SK-MEL-5 (cell line): ENCODE measurements around the gene TBX6. TPM values are rescaled to one million over a fixed set of nuclear protein-coding genes. Genes with fewer than 3 reads are reported as not detected.

Experiments
- DNase-seq: peaks from one replicate; pipeline ENCODE4 v3.0.0-alpha.2; 2016; ENCODE audit warnings: low read depth, low spot score
- in situ Hi-C: cut with HindIII; loops from 2 replicates; pipeline ENCODE4 v1.10.0; 2016; ENCODE audit warnings: low sequenced_read_pairs, high pct_unique_total_duplicates, low pct_unique_long_range_greater_than_20kb
- total RNA-seq: library from RNA; depleted of rRNA; stranded (reverse); fragments of >200 nt; shearing (Covaris generic); gene quantifications from 2 replicates; pipeline ENCODE4 v1.2.3, GENCODE V29; 2014

The TBX6 gene
- total RNA-seq, 1 experiment from 2014 or later: 0.08 TPM

GRCh38 chr16:30094541-30095165, 2.9 kb upstream of the TBX6 start:
- no peak for DNase-seq
- in situ Hi-C loops: no loop called here

GRCh38 chr16:30092373-30093010, 768 bp upstream of the TBX6 start:
- in situ Hi-C loops: no loop called here
- peak; percentile 92 for DNase-seq

- no peak for DNase-seq
- in situ Hi-C loops: no loop called here
Observed at GRCh38 chr16:30090610-30091331, 953 bp downstream of the TBX6 start.

GRCh38 chr16:30088832-30089624, 2.7 kb downstream of the TBX6 start:
- no peak for DNase-seq
- in situ Hi-C loops: no loop called here

- in situ Hi-C loops: no loop called here
- DNase-seq: no peak
Observed at GRCh38 chr16:30088237-30088831, 3.4 kb downstream of the TBX6 start.

GRCh38 chr16:30087181-30087898, 4.4 kb downstream of the TBX6 start:
- DNase-seq: no peak
- in situ Hi-C loops: no loop called here

- DNase-seq: no peak
- in situ Hi-C loops: no loop called here
Observed at GRCh38 chr16:30086291-30087140, 5.2 kb downstream of the TBX6 start.

GRCh38 chr16:30085820-30086219, 5.9 kb downstream of the TBX6 start:
- no peak for DNase-seq
- in situ Hi-C loops: no loop called here

GRCh38 chr16:30085247-30085646, 6.5 kb downstream of the TBX6 start:
- DNase-seq: no peak

GRCh38 chr16:30084816-30085159, 6.9 kb downstream of the TBX6 start:
- DNase-seq: no peak
- in situ Hi-C loops: no loop called here

More at GRCh38 chr16:30085247-30085646, 6.5 kb downstream of the TBX6 start:
- in situ Hi-C loops: no loop called here

GRCh38 chr16:30084096-30084815, 7.5 kb downstream of the TBX6 start:
- no peak for DNase-seq
- in situ Hi-C loops: no loop called here

- DNase-seq: no peak
- in situ Hi-C loops: no loop called here
Observed at GRCh38 chr16:30083216-30084055, 8.3 kb downstream of the TBX6 start.

GRCh38 chr16:30082545-30083090, 9.1 kb downstream of the TBX6 start:
- in situ Hi-C loops: no loop called here
- no peak for DNase-seq

GRCh38 chr16:30079480-30079879, 12.2 kb downstream of the TBX6 start:
- in situ Hi-C loops: no loop called here

GRCh38 chr16:30078744-30079143, 13.0 kb downstream of the TBX6 start:
- in situ Hi-C loops: no loop called here
- DNase-seq: no peak

More at GRCh38 chr16:30079480-30079879, 12.2 kb downstream of the TBX6 start:
- no peak for DNase-seq
